ENCODE measurements around the gene PELI1.
"Not testable (repeated sequence)": the region's sequence is repeated elsewhere in the genome, so short reads cannot be mapped to it uniquely, and the experiment has no call there.

The PELI1 gene

DNA sequence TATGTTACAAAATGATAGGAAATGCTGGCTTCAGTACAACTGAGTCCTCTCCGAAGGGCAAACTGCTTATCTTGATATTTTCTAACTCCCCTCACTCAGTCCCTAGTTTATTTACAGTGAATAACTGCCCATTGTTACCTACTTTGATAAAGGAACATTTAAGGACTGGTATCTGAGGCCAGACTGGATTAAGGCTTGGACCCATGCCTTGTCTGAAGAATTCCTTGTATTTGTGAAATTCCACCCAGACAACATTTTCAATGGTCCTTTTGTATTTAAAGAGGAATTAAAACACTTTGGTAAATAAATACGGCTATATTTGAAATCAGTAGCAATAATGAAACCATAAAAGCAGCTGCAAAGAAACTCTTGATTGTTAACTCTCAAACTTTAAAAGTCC lies 58.3 kb downstream of the PELI1 start:
- ChIA-PET POLR2A (no interaction called here), CTCF (no interaction called here)
- TF ChIP-seq ARNT (IDR thresholded peaks at IDR 0.05) = no peak
- no peak for TF ChIP-seq TARDBP (IDR thresholded peaks at IDR 0.05)
- TF ChIP-seq LEF1 (IDR thresholded peaks at IDR 0.05; ENCODE audit: borderline replicate concordance) = no peak
- TF ChIP-seq FOXK2 (IDR thresholded peaks at IDR 0.05) = no peak
- no peak for TF ChIP-seq BHLHE40 (IDR thresholded peaks at IDR 0.05; ENCODE audit: borderline replicate concordance)
- no peak for TF ChIP-seq HDGF (IDR thresholded peaks at IDR 0.05; ENCODE audit: borderline replicate concordance)
- TF ChIP-seq FOXM1 (IDR thresholded peaks at IDR 0.05; ENCODE audit: borderline replicate concordance) = no peak
- TF ChIP-seq SUZ12 (IDR thresholded peaks at IDR 0.05) = no peak
- TF ChIP-seq ZNF384 (IDR thresholded peaks at IDR 0.05) = no peak
- TF ChIP-seq FOXA1 (IDR thresholded peaks at IDR 0.05) = no peak
- TF ChIP-seq NFRKB (IDR thresholded peaks at IDR 0.05) = no peak
- no peak for TF ChIP-seq SP1 (IDR thresholded peaks at IDR 0.05)
- TF ChIP-seq CTBP1 (IDR thresholded peaks at IDR 0.05; ENCODE audit: borderline replicate concordance) = no peak
- TF ChIP-seq, protein P1, sequence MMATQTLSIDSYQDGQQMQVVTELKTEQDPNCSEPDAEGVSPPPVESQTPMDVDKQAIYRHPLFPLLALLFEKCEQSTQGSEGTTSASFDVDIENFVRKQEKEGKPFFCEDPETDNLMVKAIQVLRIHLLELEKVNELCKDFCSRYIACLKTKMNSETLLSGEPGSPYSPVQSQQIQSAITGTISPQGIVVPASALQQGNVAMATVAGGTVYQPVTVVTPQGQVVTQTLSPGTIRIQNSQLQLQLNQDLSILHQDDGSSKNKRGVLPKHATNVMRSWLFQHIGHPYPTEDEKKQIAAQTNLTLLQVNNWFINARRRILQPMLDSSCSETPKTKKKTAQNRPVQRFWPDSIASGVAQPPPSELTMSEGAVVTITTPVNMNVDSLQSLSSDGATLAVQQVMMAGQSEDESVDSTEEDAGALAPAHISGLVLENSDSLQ (IDR thresholded peaks at IDR 0.05) = no peak
- TF ChIP-seq L3MBTL2 (conservative IDR thresholded peaks at IDR 0.05) = no peak
- TF ChIP-seq ELF4 (IDR thresholded peaks at IDR 0.05) = no peak
- no peak for DNase-seq (ENCODE audit: extremely low spot score)

DNA sequence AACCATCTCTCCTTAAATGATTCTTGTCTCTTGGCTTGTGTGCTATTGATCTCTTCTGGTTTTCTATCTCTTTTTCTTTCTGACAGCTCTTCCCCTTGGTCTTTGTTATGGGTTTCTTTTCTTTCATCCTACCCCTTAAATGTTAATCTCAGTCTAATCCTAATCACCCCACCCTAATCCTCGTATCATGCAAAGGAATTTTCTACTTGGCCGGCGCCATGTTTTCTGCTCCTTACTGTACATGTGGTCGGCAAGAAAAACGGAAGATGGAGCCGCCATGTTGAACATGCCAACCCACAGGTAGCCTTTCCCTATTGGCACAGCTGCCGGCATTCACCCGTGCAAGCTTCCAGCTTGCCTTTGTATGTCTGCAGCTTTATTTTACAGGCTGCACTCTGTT lies 63.2 kb downstream of the PELI1 start:
- no peak for DNase-seq (ENCODE audit: extremely low spot score)
- ChIA-PET CTCF (no interaction called here), POLR2A (no interaction called here)
- TF ChIP-seq SUZ12 (IDR thresholded peaks at IDR 0.05) = no peak
- TF ChIP-seq, protein P1 (IDR thresholded peaks at IDR 0.05) = no peak
- TF ChIP-seq HDGF (IDR thresholded peaks at IDR 0.05; ENCODE audit: borderline replicate concordance) = no peak
- TF ChIP-seq ELF4 (IDR thresholded peaks at IDR 0.05) = no peak
- no peak for TF ChIP-seq ZNF384 (IDR thresholded peaks at IDR 0.05)
- no peak for TF ChIP-seq L3MBTL2 (conservative IDR thresholded peaks at IDR 0.05)
- TF ChIP-seq BHLHE40 (IDR thresholded peaks at IDR 0.05; ENCODE audit: borderline replicate concordance) = no peak
- TF ChIP-seq FOXK2 (IDR thresholded peaks at IDR 0.05) = no peak
- TF ChIP-seq ARNT (IDR thresholded peaks at IDR 0.05) = no peak
- no peak for TF ChIP-seq FOXA1 (IDR thresholded peaks at IDR 0.05)
- TF ChIP-seq TARDBP (IDR thresholded peaks at IDR 0.05) = no peak
- no peak for TF ChIP-seq LEF1 (IDR thresholded peaks at IDR 0.05; ENCODE audit: borderline replicate concordance)
- no peak for TF ChIP-seq CTBP1 (IDR thresholded peaks at IDR 0.05; ENCODE audit: borderline replicate concordance)
- no peak for TF ChIP-seq FOXM1 (IDR thresholded peaks at IDR 0.05; ENCODE audit: borderline replicate concordance)
- TF ChIP-seq SP1 (IDR thresholded peaks at IDR 0.05) = no peak
- TF ChIP-seq NFRKB (IDR thresholded peaks at IDR 0.05) = no peak

DNA sequence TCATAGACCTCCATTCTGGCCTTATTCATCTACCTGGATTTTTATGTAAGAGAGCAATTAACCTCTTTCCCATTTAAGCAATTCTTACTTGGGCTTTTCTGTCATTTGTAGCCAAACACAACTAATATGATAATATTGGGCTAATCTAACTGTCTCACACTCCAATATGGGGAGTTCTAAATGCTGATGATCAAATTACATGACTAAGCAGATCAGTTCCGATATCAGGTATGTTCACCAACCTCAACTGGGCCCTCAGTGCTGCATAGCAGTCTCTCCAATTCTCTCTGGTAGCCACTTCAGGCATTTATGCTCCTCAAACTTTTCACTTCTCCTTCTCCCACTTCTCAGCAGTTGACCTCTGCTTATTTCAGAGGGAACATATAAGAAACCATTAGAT lies 64.0 kb downstream of the PELI1 start:
- TF ChIP-seq NFRKB (IDR thresholded peaks at IDR 0.05) = no peak
- TF ChIP-seq ELF4 (IDR thresholded peaks at IDR 0.05) = no peak
- no peak for TF ChIP-seq CTBP1 (IDR thresholded peaks at IDR 0.05; ENCODE audit: borderline replicate concordance)
- no peak for TF ChIP-seq BHLHE40 (IDR thresholded peaks at IDR 0.05; ENCODE audit: borderline replicate concordance)
- POLR2A ChIA-PET = no interaction called here
- no peak for DNase-seq (ENCODE audit: extremely low spot score)
- CTCF ChIA-PET = interaction anchor here (0.6 kb wide), 1 partner anchor 392 kb away, joined by 3 read pairs; no protein-coding TSS in a partner anchor

DNA sequence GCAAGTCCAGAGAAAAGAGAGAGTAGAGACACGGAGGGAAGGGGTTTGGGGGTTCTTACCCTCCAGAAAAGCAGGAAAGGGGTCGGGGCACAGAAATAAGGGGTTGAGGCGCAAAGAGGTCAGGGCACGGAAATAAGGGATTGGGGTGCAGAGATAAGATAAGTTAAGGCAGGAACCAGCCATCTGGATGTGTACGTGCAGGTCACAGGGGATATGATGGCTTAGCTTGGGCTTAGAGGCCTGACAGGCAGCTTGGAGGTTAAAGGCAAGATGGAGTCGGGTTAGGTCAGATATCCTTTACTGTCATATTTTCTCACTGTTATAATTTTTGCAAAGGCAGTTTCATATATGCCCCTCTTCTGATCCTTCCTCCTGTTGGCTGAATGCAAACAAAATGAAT lies 64.5 kb downstream of the PELI1 start:
- DNase-seq (ENCODE audit: extremely low spot score); POLR2A ChIA-PET: not testable (repeated sequence)
- CTCF ChIA-PET = interaction anchor here (0.6 kb wide), 1 partner anchor 392 kb away, joined by 3 read pairs; no protein-coding TSS in a partner anchor

DNA sequence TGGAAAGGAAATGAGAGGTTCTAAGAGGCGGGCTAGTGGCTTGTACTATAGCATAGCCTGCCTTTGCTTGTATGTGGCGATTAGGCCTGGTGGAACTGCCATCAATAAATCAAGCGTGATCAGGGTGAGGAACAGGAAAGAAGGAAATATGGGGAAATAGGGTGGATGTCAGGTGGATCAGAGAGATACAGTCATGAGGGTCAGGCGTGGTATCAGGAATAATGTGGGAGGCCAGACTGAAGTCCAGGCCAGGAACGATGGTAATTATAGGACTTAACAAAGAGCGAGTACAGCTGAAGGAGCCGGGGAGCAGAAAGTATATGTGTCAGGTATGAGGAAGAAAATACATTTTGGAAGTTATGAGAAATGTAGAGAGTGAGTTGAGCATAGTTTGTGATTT lies 67.4 kb downstream of the PELI1 start:
- DNase-seq (ENCODE audit: extremely low spot score); POLR2A ChIA-PET; CTCF ChIA-PET: not testable (repeated sequence)

DNA sequence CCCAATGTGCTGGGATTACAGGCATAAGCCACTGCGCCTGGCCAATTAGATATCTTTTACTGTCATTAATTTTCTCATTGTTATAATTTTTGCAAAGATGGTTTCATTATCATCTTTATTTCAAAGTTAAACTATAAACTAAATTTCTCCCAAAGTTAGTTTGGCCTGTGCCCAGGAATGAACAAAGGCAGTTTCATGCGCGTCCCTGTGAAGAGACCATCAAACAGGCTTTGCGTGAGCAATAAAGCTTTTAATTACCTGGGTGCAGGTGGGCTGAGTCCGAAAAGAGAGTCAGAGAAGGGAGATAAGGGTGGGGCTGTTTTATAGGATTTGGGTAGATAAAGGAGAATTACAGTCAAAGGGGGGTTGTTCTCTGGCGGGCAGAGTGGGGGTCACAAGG lies 69.6 kb downstream of the PELI1 start:
- DNase-seq (ENCODE audit: extremely low spot score); POLR2A ChIA-PET; CTCF ChIA-PET: not testable (repeated sequence)

DNA sequence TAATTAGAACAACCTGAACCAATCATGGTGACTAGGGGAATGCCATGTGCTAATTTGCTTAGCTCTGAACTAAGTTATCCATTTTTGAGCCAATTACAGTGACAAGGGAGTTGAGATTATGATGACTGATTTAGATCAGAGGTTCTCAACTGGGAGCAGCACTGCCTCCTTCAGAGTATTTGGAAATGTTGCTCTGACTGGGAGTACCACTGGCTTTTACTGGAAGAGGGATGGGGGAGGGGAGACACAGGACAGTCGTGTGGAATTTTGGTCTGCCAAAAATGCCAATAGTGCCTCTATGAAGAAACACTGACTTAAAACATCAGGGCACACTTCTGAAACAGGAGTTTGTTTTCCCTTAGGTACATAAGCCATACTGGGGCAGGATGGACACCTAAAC lies 76.9 kb downstream of the PELI1 start:
- POLR2A ChIA-PET = no interaction called here
- no peak for TF ChIP-seq NFRKB (IDR thresholded peaks at IDR 0.05)
- no peak for TF ChIP-seq TARDBP (IDR thresholded peaks at IDR 0.05)
- TF ChIP-seq FOXK2 (IDR thresholded peaks at IDR 0.05) = no peak
- TF ChIP-seq, protein P1 (IDR thresholded peaks at IDR 0.05) = no peak
- no peak for TF ChIP-seq SUZ12 (IDR thresholded peaks at IDR 0.05)
- no peak for TF ChIP-seq L3MBTL2 (conservative IDR thresholded peaks at IDR 0.05)
- CTCF ChIA-PET = no interaction called here
- DNase-seq (ENCODE audit: extremely low spot score) = no peak

DNA sequence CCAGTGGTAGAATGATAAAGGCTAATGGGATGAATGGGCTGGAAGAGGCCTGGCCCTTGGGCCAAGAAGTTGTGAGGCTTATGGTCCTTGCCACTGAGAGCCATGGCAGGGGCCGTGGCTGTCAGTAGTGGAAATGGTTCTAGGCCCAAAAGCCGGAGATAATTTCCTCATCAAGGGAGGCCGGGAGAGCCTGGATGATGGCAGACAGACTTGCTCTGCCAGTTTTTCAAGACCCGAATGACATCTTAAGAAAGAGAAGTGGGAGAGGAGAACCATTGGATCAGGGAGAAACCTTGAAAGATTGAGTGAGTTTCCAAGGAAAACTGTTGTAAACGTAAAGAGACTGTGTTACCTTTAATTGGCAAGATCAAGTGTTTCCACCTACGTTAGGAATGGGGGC lies 78.7 kb downstream of the PELI1 start:
- TF ChIP-seq FOXA1 (IDR thresholded peaks at IDR 0.05) (no peak), SP1 (IDR thresholded peaks at IDR 0.05) (no peak), FOXM1 (IDR thresholded peaks at IDR 0.05; ENCODE audit: borderline replicate concordance) (no peak), FOXK2 (IDR thresholded peaks at IDR 0.05) (no peak), NFRKB (IDR thresholded peaks at IDR 0.05) (no peak), LEF1 (IDR thresholded peaks at IDR 0.05; ENCODE audit: borderline replicate concordance) (no peak), L3MBTL2 (conservative IDR thresholded peaks at IDR 0.05) (no peak), BHLHE40 (IDR thresholded peaks at IDR 0.05; ENCODE audit: borderline replicate concordance) (no peak), HDGF (IDR thresholded peaks at IDR 0.05; ENCODE audit: borderline replicate concordance) (no peak), CTBP1 (IDR thresholded peaks at IDR 0.05; ENCODE audit: borderline replicate concordance) (no peak), ELF4 (IDR thresholded peaks at IDR 0.05) (no peak), ZNF384 (IDR thresholded peaks at IDR 0.05) (no peak), TARDBP (IDR thresholded peaks at IDR 0.05) (no peak), SUZ12 (IDR thresholded peaks at IDR 0.05) (no peak), ARNT (IDR thresholded peaks at IDR 0.05) (no peak)
- TF ChIP-seq, protein P1 (IDR thresholded peaks at IDR 0.05) = no peak
- DNase-seq (ENCODE audit: extremely low spot score) = no peak
- POLR2A ChIA-PET = no interaction called here
- CTCF ChIA-PET = no interaction called here

Data from HEK293T (cell line).